ENCODE data around the gene NOP9.

DNA sequence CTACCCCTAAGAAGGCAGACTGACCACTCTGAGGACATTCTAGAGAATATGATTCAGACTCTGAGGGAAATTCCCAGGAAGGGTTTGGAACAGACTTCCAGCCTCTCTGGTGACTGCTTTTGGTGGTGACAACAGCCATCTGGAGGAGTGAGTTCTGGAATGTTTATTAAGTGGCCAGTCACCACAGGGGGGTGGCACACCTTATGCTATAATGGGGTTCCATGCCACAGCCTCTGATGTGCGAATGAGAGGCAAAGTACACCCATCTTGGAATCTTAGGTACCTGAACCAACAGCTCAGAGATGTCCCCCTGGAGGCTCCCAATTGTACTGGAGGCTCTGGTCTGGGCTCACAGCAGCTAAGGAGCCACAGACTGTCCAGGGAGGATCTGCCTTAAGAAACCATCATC lies 47.8 kb upstream of the NOP9 start:
- TF ChIP-seq, protein P1, sequence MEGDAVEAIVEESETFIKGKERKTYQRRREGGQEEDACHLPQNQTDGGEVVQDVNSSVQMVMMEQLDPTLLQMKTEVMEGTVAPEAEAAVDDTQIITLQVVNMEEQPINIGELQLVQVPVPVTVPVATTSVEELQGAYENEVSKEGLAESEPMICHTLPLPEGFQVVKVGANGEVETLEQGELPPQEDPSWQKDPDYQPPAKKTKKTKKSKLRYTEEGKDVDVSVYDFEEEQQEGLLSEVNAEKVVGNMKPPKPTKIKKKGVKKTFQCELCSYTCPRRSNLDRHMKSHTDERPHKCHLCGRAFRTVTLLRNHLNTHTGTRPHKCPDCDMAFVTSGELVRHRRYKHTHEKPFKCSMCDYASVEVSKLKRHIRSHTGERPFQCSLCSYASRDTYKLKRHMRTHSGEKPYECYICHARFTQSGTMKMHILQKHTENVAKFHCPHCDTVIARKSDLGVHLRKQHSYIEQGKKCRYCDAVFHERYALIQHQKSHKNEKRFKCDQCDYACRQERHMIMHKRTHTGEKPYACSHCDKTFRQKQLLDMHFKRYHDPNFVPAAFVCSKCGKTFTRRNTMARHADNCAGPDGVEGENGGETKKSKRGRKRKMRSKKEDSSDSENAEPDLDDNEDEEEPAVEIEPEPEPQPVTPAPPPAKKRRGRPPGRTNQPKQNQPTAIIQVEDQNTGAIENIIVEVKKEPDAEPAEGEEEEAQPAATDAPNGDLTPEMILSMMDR (conservative IDR thresholded peaks at IDR 0.05; ENCODE audit: low read depth, low read length), result no peak
- no peak for TF ChIP-seq EZH2 (IDR thresholded peaks at IDR 0.05; ENCODE audit: borderline replicate concordance, low read depth, low read length, poor library complexity, severe bottlenecking)
